Bronchial epithelial cell (primary cell): ENCODE data around the gene CHTF8. TPM values are rescaled to one million over a fixed set of nuclear protein-coding genes. Genes with fewer than 3 reads are reported as not detected.

Source experiments
- DNase-seq: peaks from one replicate; pipeline ENCODE4 v3.0.0-alpha.2; 2010; ENCODE audit warnings: low read depth
- FAIRE-seq: peaks from 2 replicates; lab custom pipeline; 2011; peaks lifted over from hg19 to GRCh38; lab: Jason Lieb, UNC
- H3K27me3 ChIP-seq: 2 replicates; pipeline ENCODE4 v1.5.1; 2011; ENCODE audit warnings: low read length; ENCODE audit not compliant: control insufficient read depth, insufficient read depth
- H3K36me3 ChIP-seq: 2 replicates; pipeline ENCODE4 v1.5.1; 2011; ENCODE audit warnings: low read length; ENCODE audit not compliant: control insufficient read depth, insufficient read depth
- H3K4me3 ChIP-seq: 2 replicates; pipeline ENCODE4 v1.5.1; 2011; ENCODE audit warnings: mild to moderate bottlenecking, low read depth, low read length, control low read depth
- total RNA-seq: library from RNA; depleted of rRNA; stranded (reverse); fragments of >200 nt; gene quantifications from 2 replicates; pipeline ENCODE4 v1.2.1, GENCODE V29; 2014
- TF ChIP-seq, protein P1 (sequence below): IDR thresholded peaks from 2 replicates; pipeline ENCODE4 v1.5.1; 2011; ENCODE audit warnings: mild to moderate bottlenecking, moderate library complexity, low read length, control low read depth, inconsistent platforms; ENCODE audit not compliant: insufficient read depth, severe bottlenecking

The CHTF8 gene
- total RNA-seq, 1 donor from 2014 or later = 34.8 TPM

DNA sequence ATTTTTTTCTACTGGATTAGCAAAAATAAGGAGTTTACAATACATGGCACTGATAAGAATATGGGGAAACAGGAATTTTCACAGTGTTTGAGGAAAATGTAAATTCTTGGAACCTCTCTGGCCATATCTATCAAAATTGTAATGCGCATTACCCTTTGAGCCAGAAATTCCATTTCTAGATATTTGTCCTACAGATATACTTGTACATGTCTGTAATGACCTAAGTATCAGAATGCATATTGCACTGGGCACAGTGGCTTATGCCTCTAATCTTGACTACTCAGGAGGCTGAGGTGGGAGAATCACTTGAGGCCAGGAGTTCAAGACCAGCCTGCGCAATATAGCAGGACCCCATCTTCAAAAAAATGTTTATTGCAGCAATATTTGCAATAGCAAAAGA, 52.7 kb downstream of the CHTF8 start:
- TF ChIP-seq, protein P1, sequence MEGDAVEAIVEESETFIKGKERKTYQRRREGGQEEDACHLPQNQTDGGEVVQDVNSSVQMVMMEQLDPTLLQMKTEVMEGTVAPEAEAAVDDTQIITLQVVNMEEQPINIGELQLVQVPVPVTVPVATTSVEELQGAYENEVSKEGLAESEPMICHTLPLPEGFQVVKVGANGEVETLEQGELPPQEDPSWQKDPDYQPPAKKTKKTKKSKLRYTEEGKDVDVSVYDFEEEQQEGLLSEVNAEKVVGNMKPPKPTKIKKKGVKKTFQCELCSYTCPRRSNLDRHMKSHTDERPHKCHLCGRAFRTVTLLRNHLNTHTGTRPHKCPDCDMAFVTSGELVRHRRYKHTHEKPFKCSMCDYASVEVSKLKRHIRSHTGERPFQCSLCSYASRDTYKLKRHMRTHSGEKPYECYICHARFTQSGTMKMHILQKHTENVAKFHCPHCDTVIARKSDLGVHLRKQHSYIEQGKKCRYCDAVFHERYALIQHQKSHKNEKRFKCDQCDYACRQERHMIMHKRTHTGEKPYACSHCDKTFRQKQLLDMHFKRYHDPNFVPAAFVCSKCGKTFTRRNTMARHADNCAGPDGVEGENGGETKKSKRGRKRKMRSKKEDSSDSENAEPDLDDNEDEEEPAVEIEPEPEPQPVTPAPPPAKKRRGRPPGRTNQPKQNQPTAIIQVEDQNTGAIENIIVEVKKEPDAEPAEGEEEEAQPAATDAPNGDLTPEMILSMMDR = no peak
- DNase-seq (no peak), FAIRE-seq (no peak)
- Histone ChIP-seq H3K27me3 (no peaks in the 10 kb centered on the region), H3K4me3 (no peak overlapping the region), H3K36me3 (no peaks in the 10 kb centered on the region)

DNA sequence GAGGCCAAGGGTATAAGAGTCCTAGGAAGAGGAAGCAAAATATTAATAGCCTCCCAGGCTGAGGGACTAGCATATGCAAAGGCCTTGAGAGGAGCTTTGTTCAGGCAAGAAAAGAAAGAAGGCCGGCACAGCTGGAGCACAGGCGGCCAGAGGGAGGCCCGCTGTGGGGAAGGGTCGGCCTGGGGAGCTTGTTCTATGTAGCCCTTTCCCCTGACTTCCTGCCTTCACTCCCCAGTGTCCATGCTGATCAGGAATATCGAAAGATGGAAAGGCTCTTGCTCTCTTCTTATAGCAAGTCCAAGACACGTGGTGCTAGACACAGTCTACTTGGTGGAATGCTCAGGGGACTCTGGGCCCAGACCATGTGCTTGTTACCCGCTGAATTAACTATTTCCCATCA, 54.3 kb downstream of the CHTF8 start:
- TF ChIP-seq, protein P1 = no peak
- DNase-seq (no peak), FAIRE-seq (no peak)
- H3K27me3 ChIP-seq = no peaks in the 10 kb centered on the region
- H3K36me3 ChIP-seq = no peaks in the 10 kb centered on the region
- H3K4me3 ChIP-seq = no peak overlapping the region

DNA sequence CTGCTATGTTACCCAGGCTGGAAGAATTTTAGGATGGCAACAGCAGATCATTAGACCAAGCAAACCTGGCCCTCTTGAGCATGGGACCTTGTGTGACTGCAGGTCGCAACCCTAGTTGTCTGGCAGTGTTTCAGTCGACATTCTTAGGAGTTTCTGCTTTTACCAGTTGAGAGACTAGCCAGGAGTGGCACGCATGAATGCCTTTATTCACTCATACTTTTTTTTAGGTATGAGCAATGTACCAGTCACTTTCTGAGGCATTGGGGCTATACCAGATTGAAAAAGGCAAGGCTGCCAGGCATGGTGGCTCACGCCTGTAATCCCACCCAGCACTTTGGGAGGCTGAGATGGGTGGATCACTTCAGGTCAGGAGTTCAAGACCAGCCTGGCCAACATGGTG, 55.1 kb downstream of the CHTF8 start:
- no peaks in the 10 kb centered on the region for H3K27me3 ChIP-seq
- DNase-seq (peak; percentile 96), FAIRE-seq (no peak)
- no peaks in the 10 kb centered on the region for H3K36me3 ChIP-seq
- TF ChIP-seq, protein P1 = no peak
- H3K4me3 ChIP-seq = no peak overlapping the region

GRCh38 chr16:69073181-69073702, 59.1 kb downstream of the CHTF8 start:
- no peaks in the 10 kb centered on the region for H3K36me3 ChIP-seq
- TF ChIP-seq, protein P1 = no peak
- FAIRE-seq = no peak

DNA sequence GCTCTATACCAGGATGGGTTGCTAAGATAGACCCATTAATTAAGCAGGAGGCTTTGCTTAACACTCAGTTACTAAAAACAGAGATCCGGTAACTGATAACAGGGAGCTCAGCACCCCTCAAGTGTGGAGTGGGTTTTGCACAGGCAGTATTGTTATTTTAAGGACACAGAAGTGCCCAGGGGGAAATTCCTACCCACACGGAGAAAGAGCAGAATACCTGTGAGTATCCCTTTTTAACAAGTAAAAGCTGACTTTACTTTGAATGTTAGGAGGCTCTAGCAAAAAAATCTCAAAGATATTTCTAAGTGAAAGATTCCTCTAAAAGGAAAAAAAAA, 59.8 kb downstream of the CHTF8 start:
- Histone ChIP-seq H3K27me3 (no peaks in the 10 kb centered on the region), H3K36me3 (no peaks in the 10 kb centered on the region), H3K4me3 (no peak overlapping the region)
- FAIRE-seq (no peak), DNase-seq (no peak)
- TF ChIP-seq, protein P1 = no peak

More at GRCh38 chr16:69073181-69073702, 59.1 kb downstream of the CHTF8 start:
- Histone ChIP-seq H3K4me3 (no peak overlapping the region), H3K27me3 (no peaks in the 10 kb centered on the region)
- DNase-seq = peak; percentile 99

DNA sequence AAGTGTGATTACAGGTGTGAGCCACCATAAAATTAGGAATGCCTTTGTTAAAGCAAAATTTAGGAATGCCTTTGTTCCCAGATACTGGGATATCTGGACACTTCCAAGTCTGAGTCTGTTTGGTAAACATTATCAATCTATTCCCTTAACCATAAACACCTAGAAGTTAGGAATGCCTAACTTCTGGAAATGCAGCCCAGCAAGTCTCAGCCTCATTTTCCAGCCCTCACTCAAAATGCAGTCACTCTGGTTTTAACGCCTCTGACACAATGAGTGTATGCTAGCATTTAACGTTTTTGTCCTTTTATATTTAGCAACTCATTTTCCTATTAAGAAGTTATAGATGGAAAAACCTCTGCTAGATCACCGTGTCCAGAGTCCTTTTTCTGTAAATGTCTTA, 61.4 kb downstream of the CHTF8 start:
- H3K27me3 ChIP-seq = no peaks in the 10 kb centered on the region
- TF ChIP-seq, protein P1 = no peak
- DNase-seq (no peak), FAIRE-seq (no peak)
- H3K4me3 ChIP-seq = no peak overlapping the region
- H3K36me3 ChIP-seq = no peaks in the 10 kb centered on the region
